ENCODE measurements around the gene C16orf54.
"Not testable (repeated sequence)": the region's sequence is repeated elsewhere in the genome, so short reads cannot be mapped to it uniquely, and the experiment has no call there.

The C16orf54 gene

DNA sequence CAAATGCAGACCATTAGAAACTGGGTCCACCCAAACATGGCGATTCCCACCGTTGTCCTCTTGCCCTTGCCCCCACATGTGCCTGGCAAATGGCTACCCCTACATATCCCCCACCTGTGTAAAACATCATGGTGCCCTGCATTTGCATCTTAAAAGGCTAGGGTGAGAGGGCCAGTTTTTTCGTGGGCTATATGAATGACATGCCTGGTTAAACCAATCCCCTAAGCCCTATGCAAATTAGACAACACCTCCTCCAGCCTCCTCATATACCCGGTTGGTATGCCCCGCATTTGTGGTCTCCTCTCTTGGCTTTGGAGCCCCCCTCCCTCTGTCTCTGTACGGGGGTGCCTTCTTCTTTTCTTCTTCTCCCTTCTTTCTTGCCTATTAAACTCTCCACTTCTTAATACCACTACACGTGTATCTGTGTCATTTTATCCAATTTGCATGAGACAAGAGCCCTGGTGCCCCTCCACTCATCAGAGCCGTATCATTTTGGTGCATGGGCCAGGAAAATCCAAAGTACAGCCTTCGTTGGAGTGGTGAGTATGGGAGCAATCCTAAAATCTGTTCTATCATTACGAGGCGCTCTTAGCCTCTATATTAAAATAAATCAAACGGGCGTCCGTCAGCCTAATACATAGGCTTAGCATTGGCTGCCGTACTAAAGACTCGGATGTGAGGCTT, 36.7 kb downstream of the C16orf54 start:
- no peak for DNase-seq (ENCODE audit: low read depth in 3 of 3)

DNA sequence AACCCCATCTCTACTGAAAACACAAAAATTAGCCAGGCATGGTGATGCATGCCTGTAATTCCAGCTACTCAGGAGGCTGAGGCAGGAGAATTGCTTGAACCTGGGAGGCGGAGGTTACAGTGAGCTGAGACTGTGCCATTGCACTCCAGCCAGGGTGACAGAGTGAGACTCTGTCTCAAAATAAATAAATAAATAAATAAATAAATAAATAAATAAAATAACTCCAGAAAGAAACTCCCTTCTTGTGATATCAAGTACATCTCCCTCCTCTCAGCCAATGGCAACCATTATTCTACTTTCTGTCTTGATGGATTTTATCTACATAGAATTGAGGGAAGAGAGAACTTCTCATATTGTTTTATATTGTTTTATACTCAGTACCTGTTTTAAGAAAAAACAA, 38.6 kb downstream of the C16orf54 start:
- not testable (repeated sequence) for DNase-seq (ENCODE audit: low read depth in 3 of 3)

DNA sequence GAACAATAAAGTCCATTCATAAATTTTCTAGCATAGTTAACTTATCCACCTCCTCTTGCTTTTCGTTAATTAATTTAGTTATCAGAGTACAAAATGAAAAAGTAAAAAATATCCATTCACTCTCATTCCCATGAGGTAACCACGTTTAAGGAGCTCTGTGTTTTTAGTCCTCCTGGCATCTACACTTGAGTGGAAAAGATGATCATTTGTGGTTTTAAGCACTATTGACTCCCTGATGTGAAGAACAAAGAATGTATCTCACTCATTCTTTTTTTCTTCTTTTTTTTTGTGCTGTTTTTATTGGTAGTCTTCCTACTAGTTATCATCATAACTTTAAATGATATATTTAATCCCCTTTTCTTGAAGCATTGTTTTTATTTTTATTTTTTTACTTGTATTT, 40.8 kb downstream of the C16orf54 start:
- DNase-seq (ENCODE audit: low read depth in 3 of 3): no peak

DNA sequence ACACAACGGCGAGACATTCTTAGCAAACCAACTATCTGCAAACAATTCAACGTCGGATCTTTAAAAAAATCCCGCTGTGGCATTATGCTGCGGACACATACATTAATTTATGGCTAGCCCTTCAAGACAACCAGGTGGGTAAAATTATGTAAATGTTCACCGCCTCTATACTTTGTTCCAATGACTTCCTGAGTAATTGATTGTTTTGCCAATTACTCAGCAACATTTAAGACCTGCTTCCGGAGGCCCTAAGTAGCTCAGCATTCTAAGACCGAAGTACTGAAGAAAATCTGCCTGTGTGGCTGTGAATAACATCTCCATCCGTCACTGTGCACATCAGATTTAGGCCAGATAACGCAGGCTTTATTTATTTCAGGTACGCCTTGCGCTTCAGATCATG, 43.5 kb downstream of the C16orf54 start:
- no peak for DNase-seq (ENCODE audit: low read depth in 3 of 3)

DNA sequence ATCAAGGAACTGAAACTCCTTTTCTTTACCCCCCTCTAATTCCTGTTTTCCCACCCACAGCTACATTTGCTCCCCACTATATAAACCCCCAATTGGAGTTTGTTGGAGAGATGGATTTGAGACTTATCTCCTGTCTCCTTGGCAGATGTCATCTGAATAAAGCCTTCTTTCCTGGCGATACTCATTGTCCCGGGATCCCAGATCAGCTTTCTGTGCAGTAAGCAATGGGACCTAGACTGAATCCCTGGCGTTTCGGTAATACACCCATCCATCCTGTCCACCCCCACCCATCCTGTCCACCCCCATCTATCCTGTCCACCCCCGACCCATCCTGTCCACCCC, 44.6 kb downstream of the C16orf54 start:
- no peak for DNase-seq (ENCODE audit: low read depth in 3 of 3)

DNA sequence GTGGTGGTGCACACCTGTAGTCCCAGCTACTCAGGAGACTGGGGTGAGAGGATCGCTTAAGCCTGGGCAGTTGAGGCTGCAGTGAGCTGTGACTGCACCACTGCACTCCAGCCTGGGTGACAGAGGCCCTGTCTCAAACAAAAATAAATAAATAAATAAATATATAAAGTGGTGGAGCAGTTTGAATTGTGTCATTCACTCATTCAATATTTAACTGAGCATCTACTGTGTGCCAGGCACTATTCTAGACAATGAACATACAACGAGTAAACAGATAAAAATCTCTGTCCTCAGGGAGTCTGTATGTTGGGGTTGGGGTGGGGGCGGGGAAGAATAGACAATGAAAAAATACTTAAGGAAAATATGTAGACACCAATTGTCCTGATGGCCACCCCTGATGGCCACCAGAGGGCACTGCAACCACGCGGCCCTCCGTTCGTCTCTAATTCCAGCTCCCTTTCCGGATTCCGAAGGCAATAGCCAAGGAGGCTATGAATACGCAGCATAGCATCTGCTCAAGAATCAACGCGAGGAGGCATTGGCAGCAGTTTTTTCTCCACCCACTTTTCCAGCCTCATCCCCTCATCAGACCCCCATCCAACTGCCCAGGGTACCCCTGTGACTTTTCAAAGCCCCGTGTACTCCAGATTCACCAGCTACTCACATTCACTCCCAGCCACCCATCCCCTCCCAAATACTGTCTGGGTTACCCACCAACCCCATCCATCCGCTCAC, 45.4 kb downstream of the C16orf54 start:
- peak; percentile 53 to 61 (median 53) for DNase-seq (ENCODE audit: low read depth in 3 of 3)

DNA sequence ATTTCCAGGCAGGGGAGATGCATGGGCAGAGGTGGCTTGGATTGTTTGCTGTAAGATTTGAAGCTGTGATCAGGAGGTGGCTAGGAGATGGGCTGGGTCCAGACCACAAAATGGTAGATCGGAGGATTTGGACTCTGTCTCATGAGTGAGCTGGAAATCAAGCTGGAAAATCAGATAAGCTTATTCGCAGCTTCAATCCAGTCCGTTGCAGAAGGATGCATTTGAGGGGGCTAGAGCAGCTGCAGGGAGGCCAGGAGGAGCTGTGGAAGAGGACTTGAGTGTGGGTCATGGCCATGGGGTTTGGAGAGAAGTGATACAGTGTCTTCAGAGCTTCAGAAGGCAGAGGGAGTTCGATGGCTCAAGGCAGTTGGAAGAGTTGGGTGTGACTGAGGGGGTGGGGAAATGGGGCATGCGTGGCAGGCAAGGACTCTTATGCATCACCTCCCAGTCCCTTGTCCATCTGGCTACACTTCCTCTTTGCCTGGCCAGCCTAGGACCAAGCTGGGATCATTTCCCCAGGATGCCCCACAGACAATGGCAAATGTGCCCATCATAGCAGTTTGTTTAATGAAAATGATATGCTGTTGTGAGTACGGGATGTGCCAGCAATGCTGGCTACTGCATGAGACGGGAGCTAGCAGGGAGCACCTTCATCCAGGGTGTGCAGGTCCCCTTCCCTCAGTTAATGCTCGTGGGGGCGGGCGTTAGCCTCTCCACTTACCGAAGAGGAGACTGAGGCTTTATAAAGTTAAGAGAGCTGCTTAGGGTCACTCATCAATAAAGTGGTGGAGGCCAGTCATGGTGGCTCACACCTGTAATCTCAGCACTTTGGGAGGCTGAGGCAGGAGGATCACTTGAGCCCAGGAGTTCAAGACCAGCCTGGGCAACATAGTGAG, 46.2 kb downstream of the C16orf54 start:
- no peak for DNase-seq (ENCODE audit: low read depth in 3 of 3)

DNA sequence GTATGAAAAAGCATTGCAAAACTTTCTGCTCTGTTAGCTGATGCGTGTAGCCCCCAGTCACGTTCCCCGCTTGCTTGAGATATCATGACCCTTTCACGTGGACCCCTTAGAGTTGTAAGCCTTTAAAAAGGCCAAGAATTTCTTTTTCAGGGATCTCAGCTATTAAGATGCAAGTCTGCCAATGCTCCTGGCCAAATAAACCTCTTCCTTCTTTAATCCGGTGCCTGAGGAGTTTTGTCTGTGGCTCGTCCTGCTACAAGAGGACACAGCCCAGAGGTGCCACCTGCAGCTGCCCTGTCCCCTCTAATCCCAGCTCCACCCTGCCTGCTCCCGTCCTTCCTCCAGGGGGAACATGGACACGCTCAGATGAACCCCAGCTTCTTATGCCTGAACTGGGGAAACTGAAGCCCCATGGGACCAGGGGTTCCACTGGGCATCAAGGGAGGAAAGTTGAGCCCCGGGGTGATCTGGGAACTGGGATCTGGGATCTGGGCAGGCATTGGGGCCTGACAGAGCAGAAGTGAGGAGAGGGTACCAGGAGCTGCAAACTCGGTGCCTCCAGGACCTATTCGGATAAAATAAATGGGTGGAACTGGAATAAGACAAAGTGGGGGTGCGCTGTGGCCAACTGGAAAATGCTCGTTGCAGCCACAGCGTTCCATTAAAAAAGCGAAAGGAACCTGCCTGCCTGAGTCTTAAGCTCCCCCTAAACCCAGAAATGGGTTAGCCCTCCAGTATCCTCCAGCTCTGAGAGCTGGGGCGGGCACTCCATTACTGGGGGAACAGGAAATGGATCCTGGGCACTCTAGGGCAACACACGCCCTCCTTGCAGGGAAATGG, 47.1 kb downstream of the C16orf54 start:
- no peak for DNase-seq (ENCODE audit: low read depth in 3 of 3)

DNA sequence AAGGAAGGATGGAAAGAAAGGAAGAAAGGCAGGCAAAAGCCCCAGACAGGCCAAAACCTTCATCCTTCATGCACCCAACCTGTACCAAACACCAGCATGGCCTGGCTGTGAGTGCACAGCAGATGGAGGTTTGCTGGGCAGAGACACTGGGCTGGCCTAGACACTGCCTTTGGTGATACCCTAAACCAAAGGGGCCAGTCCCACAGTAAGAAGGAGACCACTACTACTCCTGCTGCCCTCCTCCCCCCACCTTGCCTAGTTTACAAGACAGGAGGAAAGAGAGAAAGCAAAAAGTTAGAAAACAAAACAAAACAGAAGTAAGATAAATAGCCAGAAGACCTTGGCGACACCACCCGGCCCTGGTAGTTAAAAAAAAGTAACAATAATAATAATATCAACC, 47.7 kb downstream of the C16orf54 start:
- DNase-seq (ENCODE audit: low read depth in 3 of 3): no peak

DNA sequence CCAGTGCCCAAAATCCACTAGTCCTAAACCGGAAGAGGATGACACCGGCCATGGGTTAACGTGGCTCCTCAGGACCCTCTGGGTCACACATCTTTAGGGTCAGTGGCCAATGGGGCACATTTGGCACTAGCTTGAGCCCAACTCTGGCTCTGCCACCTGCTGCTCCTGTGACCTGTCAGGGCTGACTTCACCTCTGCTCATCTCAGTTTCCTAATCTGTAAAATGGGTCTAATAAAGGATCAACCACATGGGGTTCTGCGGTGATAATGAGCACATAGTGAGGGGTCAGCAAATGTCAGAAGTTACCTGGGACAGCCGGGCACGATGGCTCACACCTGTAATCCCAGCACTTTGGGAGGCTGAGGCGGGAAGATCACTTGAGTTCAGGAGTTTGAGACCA, 48.4 kb downstream of the C16orf54 start:
- DNase-seq (ENCODE audit: low read depth in 3 of 3): no peak

DNA sequence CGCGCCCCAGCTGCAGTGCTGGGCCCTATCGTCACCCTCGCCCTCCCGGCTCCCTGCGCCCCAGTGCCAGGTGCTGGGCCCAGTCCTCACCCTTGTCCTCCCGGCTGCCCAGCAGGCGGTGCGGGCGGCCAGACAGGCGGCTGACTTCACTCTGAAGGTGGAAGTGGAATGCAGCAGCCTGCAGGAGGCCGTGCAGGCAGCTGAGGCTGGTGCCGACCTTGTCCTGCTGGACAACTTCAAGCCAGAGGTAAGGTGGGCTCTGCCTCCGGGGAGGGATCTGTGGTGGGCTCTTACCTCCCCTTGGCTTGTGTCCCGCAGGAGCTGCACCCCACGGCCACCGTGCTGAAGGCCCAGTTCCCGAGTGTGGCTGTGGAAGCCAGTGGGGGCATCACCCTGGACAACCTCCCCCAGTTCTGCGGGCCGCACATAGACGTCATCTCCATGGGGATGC, 48.9 kb downstream of the C16orf54 start:
- no peak for DNase-seq (ENCODE audit: low read depth in 3 of 3)

DNA sequence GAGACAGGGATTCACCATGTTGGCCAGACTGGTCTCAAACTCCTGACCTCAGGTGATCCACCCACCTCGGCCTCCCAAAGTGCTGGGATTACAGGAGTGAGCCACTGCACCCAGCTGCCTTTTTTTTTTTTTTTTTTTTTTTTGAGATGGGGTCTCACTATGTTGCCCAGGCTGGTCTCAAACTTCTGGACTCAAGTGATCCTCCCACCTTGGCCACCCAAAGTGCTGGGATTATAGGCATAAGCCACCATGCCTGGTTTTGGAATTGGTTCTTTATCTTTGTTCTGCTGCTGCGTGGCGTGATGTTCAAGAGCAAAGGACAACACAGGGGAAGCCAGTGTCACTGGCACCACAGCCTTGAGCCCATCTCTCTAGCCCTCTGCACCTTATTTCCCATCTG, 50.1 kb downstream of the C16orf54 start:
- DNase-seq (ENCODE audit: low read depth in 3 of 3): not testable (repeated sequence)

DNA sequence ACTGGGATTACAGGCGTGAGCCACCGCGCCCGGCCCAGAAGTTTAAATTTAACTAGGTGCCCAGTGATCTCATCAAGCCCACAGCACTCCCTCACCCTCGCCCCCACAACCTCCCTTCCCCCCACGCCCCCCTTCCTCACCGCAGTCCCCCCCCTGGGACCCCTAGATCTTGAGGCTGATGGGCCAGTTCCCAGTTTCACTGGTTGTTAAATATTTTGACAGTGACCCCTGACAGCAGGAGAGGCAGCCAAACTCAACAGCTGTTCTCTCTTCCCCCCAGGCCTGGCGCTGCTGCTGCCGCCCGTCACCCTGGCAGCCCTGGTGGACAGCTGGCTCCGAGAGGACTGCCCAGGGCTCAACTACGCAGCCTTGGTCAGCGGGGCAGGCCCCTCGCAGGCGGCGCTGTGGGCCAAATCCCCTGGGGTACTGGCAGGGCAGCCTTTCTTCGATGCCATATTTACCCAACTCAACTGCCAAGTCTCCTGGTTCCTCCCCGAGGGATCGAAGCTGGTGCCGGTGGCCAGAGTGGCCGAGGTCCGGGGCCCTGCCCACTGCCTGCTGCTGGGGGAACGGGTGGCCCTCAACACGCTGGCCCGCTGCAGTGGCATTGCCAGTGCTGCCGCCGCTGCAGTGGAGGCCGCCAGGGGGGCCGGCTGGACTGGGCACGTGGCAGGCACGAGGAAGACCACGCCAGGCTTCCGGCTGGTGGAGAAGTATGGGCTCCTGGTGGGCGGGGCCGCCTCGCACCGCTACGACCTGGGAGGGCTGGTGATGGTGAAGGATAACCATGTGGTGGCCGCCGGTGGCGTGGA, 51.2 kb downstream of the C16orf54 start:
- DNase-seq (ENCODE audit: low read depth in 3 of 3): no peak

DNA sequence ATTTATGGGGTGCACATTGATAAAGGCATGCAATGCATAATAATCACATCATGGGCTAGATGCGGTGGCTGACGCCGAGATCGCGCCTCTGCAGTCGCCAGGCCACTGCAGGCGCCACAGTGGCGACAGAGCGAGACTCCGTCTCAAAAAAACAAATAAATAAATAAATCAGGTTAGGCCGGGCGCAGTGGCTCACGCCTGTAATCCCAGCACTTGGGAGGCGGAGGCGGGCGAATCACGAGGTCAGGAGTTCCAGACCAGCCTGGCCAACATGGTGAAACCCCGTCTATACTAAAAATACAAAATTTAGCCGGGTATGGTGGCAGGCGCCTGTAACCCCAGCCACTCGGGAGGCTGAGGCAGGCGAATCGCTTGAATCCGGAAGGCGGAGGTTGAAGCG, 53.2 kb downstream of the C16orf54 start:
- not testable (repeated sequence) for DNase-seq (ENCODE audit: low read depth in 3 of 3)

Data from stimulated activated CD4-positive, alpha-beta T cell treated with anti-CD3 and anti-CD28 coated beads, TNF-alpha, amount 100 ng/mL, for 48 hours (primary cell).